Type B pancreatic cell (in vitro differentiated cells): ENCODE data around the gene LARP6. TPM values are rescaled to one million over a fixed set of nuclear protein-coding genes. Genes with fewer than 3 reads are reported as not detected.

Experiments used
- DNase-seq: peaks from one replicate; pipeline ENCODE4 v3.0.0; 2021; ENCODE audit warnings: mixed read lengths; ENCODE audit not compliant: unreplicated experiment; ENCODE audit errors: extremely low spot score
- H3K27ac Mint-ChIP-seq: 2 replicates; pipeline ENCODE4 v1.8.0; 2021; ENCODE audit warnings: mild to moderate bottlenecking, mixed read lengths
- H3K27me3 Mint-ChIP-seq: 2 replicates; pipeline ENCODE4 v1.8.0; 2021; ENCODE audit warnings: mixed read lengths
- H3K36me3 Mint-ChIP-seq: 2 replicates; pipeline ENCODE4 v1.8.0; 2021; ENCODE audit warnings: mixed read lengths
- H3K4me1 Mint-ChIP-seq: one replicate; pipeline ENCODE4 v1.8.0; 2021; ENCODE audit warnings: mixed read lengths; ENCODE audit not compliant: unreplicated experiment
- H3K4me3 Mint-ChIP-seq: 2 replicates; pipeline ENCODE4 v1.8.0; 2021; ENCODE audit warnings: mild to moderate bottlenecking, mixed read lengths
- H3K9me3 Mint-ChIP-seq: 2 replicates; pipeline ENCODE4 v1.8.0; 2021; ENCODE audit warnings: mixed read lengths
- long read RNA-seq: library from polyadenylated mRNA; unstranded; transcript quantifications from one replicate; pipeline ENCODE4 v2.0.0, GENCODE V29; 2020
- total RNA-seq: library from RNA; stranded (reverse); gene quantifications from 2 replicates; pipeline ENCODE4 v1.2.1, GENCODE V29; 2021; ENCODE audit warnings: low replicate concordance
- TF ChIP-seq, protein P1 (sequence below): fragments of 200-600 bp; sonication (generic); conservative IDR thresholded peaks from 2 replicates; pipeline ENCODE4 v1.5.0; 2021; ENCODE audit warnings: antibody characterized with exemption, mild to moderate bottlenecking

LARP6 gene
- 13.9 and 15.7 TPM in 2 replicates for total RNA-seq
- long read RNA-seq, full-length matches to known transcripts, result 1 of 1 reads
- long read RNA-seq, partial matches to known transcripts, result 0 of 1 reads
- long read RNA-seq, other reads (novel, unspliced or antisense), result 0 of 1 reads

DNA sequence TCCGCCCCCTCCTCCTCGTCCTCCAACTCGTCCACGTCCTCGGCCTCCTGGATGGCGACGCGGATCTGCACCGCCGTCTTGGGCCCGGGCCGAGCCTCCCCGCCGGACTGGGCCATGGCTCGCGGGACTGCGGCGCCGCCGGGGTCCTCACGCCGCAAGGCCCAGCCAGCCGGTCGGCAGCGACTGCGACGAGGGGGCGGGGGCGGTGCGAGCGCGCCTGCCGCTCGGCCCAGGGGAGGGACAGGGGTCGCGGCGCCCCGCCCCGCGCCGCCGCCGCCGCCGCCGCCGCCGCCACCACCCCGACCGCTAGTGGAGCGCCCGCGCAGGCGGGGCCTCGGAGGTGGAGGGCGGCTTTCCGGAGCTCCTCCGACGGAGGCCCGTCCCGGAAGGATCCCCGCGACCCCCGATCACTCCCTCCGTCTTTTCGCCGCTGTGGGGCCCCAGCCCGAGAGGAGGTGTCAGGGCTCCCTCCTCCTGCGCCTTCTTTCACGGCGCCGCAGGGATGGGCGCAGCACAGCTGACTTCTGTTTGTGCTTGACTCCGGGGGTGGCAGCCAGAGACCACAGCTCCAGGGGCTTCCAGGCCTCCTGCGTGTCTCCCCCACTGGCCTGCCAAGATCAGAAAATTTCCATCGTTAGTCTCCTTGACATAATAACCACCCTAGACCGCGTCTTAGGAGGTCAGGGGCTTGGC, at the start of gene LARP6:
Gene LARP6, minus strand, starts transcription at position 185 of the 693 bp plus-strand sequence. Its CDS starts 69 bp downstream, at position 116.
- Mint-ChIP-seq H3K36me3 (peaks cover 13% of the 10 kb centered on the region), H3K9me3 (no peaks in the 10 kb centered on the region), H3K4me1 (peaks cover 27% of the 10 kb centered on the region), H3K27ac (peak within 1 kb of the TSS; percentile 89), H3K27me3 (peaks cover 26% of the 10 kb centered on the region), H3K4me3 (peak within 1 kb of the TSS; percentile 98)
- peak; percentile 79 for DNase-seq
- TF ChIP-seq, protein P1, sequence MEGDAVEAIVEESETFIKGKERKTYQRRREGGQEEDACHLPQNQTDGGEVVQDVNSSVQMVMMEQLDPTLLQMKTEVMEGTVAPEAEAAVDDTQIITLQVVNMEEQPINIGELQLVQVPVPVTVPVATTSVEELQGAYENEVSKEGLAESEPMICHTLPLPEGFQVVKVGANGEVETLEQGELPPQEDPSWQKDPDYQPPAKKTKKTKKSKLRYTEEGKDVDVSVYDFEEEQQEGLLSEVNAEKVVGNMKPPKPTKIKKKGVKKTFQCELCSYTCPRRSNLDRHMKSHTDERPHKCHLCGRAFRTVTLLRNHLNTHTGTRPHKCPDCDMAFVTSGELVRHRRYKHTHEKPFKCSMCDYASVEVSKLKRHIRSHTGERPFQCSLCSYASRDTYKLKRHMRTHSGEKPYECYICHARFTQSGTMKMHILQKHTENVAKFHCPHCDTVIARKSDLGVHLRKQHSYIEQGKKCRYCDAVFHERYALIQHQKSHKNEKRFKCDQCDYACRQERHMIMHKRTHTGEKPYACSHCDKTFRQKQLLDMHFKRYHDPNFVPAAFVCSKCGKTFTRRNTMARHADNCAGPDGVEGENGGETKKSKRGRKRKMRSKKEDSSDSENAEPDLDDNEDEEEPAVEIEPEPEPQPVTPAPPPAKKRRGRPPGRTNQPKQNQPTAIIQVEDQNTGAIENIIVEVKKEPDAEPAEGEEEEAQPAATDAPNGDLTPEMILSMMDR, result no peak

DNA sequence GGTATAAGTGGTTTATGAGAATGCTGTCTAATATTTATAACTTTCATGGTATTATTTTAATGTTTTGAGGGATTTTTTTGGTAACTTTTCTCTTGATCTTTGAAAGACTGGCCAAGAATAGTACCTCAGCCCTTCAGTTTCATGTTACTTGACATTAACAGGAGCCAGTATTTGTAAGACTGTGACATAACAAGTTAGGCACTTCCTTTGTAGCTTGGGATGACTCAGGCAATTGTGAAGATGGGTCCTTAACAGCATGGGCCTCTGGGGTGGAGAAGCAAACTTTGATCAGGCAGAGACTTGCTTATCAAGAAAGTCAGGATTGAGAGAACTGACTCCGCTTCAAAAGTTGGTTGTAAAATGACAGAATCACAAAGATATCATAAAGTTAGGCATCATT, 48.1 kb upstream of the LARP6 start:
- H3K27me3 Mint-ChIP-seq, result no peaks in the 10 kb centered on the region
- no peak overlapping the region for H3K4me3 Mint-ChIP-seq
- peak overlapping the region; percentile 93 for H3K27ac Mint-ChIP-seq
- no peak for DNase-seq
- H3K9me3 Mint-ChIP-seq, result no peaks in the 10 kb centered on the region
- no peaks in the 10 kb centered on the region for H3K4me1 Mint-ChIP-seq
- TF ChIP-seq, protein P1, result no peak
- H3K36me3 Mint-ChIP-seq, result peaks cover 28% of the 10 kb centered on the region

DNA sequence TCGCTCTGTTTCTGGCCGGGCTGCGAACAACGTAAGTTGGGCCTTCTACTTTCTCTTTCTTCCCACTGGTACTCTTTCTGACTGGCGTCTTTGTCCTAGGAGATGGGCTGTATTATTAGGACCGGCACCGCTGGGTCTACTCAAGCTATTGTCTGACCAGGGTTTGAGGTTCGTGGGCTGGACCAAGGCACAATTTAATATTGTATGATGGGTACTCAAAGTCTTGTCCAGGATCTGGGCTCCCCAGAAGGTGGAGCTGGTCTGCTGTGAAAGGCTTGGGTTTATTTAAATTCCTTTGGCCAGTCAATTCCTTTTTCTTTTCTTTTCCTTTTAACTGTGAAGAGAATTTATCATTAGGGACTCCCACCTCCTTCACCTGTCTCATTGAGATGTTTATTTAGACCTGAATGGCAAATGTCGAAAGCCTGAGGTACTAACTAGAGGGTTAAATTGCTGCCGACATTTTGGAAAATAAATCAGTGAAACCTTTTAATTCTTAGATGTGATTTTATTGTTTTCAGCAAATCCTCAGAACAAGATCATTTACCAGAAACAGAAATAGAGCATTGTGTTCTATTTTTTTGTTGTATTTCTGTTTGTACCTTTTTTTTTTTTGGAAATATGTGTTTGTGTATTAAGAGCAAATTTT, 39.1 kb upstream of the LARP6 start:
- peak overlapping the region; percentile 98 for H3K4me3 Mint-ChIP-seq
- H3K27me3 Mint-ChIP-seq, result no peaks in the 10 kb centered on the region
- TF ChIP-seq, protein P1, result peak; percentile 65
- H3K36me3 Mint-ChIP-seq, result peaks cover 3% of the 10 kb centered on the region
- H3K27ac Mint-ChIP-seq, result peak overlapping the region; percentile 95
- H3K4me1 Mint-ChIP-seq, result peaks cover 11% of the 10 kb centered on the region
- no peak for DNase-seq
- H3K9me3 Mint-ChIP-seq, result no peaks in the 10 kb centered on the region

DNA sequence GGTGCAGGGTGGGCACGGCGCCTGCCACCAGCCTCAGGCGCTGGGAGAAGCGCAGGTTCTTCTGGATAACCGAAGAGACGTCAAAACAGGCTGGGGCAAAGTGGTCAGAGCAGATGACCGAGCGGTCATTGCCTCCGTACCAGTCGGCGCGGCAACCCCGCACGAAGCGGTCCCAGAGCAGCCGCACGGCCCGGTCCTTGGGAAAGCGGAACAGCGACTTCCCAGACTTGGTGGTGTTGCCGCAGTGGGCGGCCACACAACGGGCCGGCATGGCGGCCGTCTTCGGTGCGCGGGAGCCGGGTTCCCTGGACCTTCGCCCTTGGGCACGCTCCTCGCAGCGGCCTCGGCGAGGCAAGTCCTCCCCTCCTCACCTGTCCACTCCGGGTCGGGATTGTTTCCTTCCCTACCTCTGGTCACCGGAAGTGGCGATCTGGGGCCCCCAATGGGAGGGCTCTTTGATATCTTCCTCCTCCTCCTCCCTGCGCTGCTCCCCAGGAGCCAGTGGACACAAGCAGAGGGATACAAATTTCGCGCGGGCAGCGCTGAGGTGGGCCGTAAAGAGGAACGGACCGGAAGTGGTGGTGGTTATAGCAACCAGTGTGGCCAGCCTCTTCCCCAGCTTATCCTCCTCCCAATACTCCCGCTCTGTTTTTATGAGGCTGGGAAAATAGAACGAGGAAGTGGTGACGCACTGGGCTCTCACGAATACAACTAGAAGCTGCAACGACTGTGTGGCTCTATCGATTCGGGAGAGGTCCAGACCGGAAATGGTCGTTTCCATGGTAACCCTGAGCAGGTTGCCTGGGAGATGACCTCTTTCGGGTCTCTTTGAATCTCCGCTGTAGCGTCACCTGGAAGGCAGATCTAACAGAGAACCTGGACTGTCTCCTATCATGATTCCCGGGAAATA, 38.3 kb upstream of the LARP6 start, which contains the start of the genes LRRC49 and THAP10:
Gene LRRC49, plus strand, starts transcription at position 825 of the 910 bp plus-strand sequence. Its CDS starts 69 bp downstream, at position 894.
Gene THAP10, minus strand, starts transcription at position 432 of the 910 bp plus-strand sequence. Its CDS starts 161 bp downstream, at position 271.
- TF ChIP-seq, protein P1, result peak; percentile 17
- Mint-ChIP-seq H3K9me3 (no peaks in the 10 kb centered on the region), H3K4me3 (peak within 1 kb of the TSS; percentile 98), H3K36me3 (no peaks in the 10 kb centered on the region), H3K27ac (peak within 1 kb of the TSS; percentile 95), H3K4me1 (peaks cover 11% of the 10 kb centered on the region), H3K27me3 (no peaks in the 10 kb centered on the region)
- peak; percentile 84 for DNase-seq

DNA sequence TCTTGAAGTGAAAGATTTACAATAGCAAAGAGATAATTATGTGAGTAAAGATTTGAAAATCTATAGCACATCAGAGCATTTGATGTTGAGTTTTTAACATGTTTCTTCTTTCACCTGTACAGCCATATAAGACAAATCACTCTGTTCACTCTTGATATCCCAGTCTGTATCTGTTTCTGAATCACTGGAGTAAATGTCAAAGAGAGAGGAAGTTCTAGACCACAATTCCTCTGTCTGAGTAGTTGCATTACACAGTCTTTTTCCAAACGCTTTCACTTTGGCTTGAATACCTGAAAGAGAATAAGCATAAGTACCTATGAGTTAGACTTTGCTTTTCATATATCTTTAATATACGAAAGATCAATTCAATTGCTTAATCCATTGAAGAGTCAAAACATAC, 28.4 kb upstream of the LARP6 start:
- Mint-ChIP-seq H3K4me1 (no peaks in the 10 kb centered on the region), H3K9me3 (no peaks in the 10 kb centered on the region), H3K36me3 (no peaks in the 10 kb centered on the region), H3K4me3 (no peak overlapping the region), H3K27ac (no peak overlapping the region), H3K27me3 (no peaks in the 10 kb centered on the region)
- TF ChIP-seq, protein P1, result no peak
- DNase-seq, result no peak
